ENCODE results near the gene CITED4. TPM values are rescaled to one million over a fixed set of nuclear protein-coding genes. Genes with fewer than 3 reads are reported as not detected.
A peak's percentile ranks its signal among the peaks of the same experiment; 100 is the strongest.

CITED4 gene
- total and polyA plus RNA-seq, 9 of the 15 experiments (the other 6 are each of a cell fraction or from before 2014, with no cell fraction given) = 0.11 to 1.2 (median 0.17) TPM; not detected in 2

DNA sequence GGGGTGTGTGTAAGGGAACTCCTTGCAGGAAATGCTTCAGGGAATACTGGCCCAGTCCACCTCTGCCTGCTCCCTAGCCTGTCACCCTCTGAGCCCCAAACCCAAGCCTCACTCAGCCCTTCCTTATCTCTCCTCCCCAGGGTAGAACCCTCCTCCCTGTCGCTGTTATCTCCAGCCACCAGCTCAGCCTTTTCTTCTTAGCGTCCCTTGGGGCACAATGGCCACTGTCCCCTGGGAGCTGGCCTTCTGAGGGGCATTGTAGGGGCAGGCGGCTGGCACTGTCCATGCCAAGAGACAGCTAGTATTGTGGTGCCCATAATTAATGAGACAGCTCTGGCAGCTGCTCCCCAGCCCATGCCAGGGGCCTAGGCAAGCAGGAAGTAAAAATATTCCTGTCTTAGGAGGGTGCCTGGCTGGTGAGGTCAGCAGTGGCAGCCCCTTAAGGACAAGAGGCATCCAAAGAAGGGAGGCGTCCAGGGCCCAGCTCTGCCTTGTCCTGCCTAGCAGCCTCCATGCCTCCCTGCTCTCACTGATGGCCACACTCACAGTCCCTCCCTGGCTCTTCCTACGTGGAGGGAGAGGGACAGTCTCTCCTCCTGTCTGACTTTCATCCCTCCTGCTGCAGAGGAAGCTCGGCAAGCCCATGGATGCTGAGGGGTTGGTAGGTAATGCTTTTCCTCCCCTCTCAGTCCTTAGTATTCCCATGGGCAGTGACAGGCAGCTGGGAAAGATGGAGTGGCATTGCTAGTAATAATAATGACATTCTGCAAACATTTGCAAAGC lies 41.1 kb downstream of the CITED4 start (continued):
- peak; percentile 36; the same call in 1 of the 2 replicates for TF ChIP-seq E2F1 (CRISPR knock-in tag; IDR thresholded peaks at IDR 0.05)
- TF ChIP-seq ZNF511 (CRISPR knock-in tag; IDR thresholded peaks at IDR 0.05) = no peak
- no peak for TF ChIP-seq CUX1 (CRISPR knock-in tag; IDR thresholded peaks at IDR 0.05)
- TF ChIP-seq HNRNPLL (IDR thresholded peaks at IDR 0.05; ENCODE audit: low read depth, low read length, poor library complexity, severe bottlenecking) = no peak
- TF ChIP-seq NCOA1 (IDR thresholded peaks at IDR 0.05; ENCODE audit: low read depth) = peak; percentile 91
- TF ChIP-seq, protein P1, sequence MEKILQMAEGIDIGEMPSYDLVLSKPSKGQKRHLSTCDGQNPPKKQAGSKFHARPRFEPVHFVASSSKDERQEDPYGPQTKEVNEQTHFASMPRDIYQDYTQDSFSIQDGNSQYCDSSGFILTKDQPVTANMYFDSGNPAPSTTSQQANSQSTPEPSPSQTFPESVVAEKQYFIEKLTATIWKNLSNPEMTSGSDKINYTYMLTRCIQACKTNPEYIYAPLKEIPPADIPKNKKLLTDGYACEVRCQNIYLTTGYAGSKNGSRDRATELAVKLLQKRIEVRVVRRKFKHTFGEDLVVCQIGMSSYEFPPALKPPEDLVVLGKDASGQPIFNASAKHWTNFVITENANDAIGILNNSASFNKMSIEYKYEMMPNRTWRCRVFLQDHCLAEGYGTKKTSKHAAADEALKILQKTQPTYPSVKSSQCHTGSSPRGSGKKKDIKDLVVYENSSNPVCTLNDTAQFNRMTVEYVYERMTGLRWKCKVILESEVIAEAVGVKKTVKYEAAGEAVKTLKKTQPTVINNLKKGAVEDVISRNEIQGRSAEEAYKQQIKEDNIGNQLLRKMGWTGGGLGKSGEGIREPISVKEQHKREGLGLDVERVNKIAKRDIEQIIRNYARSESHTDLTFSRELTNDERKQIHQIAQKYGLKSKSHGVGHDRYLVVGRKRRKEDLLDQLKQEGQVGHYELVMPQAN (IDR thresholded peaks at IDR 0.05; ENCODE audit: borderline replicate concordance) = no peak; the same call in 1 of the 2 replicates
- TF ChIP-seq HMG20B (CRISPR knock-in tag; IDR thresholded peaks at IDR 0.05) = no peak
- no peak for TF ChIP-seq ZNF212 (CRISPR knock-in tag; IDR thresholded peaks at IDR 0.05)
- peak; percentile 100 for TF ChIP-seq SMARCA4 (IDR thresholded peaks at IDR 0.05)
- no peak for TF ChIP-seq ZNF140 (CRISPR knock-in tag; IDR thresholded peaks at IDR 0.05)
- TF ChIP-seq NEUROD1 (IDR thresholded peaks at IDR 0.05; ENCODE audit: borderline replicate concordance, low read depth, low read length, partially characterized antibody) = peak; percentile 98
- TF ChIP-seq CCAR2 (IDR thresholded peaks at IDR 0.05; ENCODE audit: low read depth, low read length) = no peak
- peak; percentile 98 for TF ChIP-seq PML (IDR thresholded peaks at IDR 0.05; ENCODE audit: low read length)
- TF ChIP-seq TEAD2 (tag; IDR thresholded peaks at IDR 0.05) = no peak
- TF ChIP-seq BRD4 (IDR thresholded peaks at IDR 0.05) = no peak
- TF ChIP-seq, protein P2, sequence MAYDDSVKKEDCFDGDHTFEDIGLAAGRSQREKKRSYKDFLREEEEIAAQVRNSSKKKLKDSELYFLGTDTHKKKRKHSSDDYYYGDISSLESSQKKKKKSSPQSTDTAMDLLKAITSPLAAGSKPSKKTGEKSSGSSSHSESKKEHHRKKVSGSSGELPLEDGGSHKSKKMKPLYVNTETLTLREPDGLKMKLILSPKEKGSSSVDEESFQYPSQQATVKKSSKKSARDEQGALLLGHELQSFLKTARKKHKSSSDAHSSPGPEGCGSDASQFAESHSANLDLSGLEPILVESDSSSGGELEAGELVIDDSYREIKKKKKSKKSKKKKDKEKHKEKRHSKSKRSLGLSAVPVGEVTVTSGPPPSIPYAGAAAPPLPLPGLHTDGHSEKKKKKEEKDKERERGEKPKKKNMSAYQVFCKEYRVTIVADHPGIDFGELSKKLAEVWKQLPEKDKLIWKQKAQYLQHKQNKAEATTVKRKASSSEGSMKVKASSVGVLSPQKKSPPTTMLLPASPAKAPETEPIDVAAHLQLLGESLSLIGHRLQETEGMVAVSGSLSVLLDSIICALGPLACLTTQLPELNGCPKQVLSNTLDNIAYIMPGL (CRISPR knock-in tag; IDR thresholded peaks at IDR 0.05) = no peak
- TF ChIP-seq POLR2A (conservative IDR thresholded peaks at IDR 0.05) = no peak
- TF ChIP-seq TAL1 (IDR thresholded peaks at IDR 0.05) = peak; percentile 100

Data from K562 (cell line).